ENCODE data around the gene SYTL3.
"Not testable (repeated sequence)": the region's sequence is repeated elsewhere in the genome, so short reads cannot be mapped to it uniquely, and the experiment has no call there.

The SYTL3 gene

GRCh38 chr6:158649289-158650143 lies at the start of gene SYTL3:
SYTL3 (plus strand) TSS chr6:158650054; CDS start chr6:158663269, 13,215 bp downstream.
- Histone ChIP-seq H3K4me3 (ENCODE audit: low read length) (no peak within 1 kb of the TSS), H3K9me3 (ENCODE audit: control insufficient read depth, low read depth, low read length) (no peaks in the 10 kb centered on the region), H3K9ac (ENCODE audit: low read length) (no peak within 1 kb of the TSS), H3K36me3 (ENCODE audit: control insufficient read depth, low read depth, low read length) (no peaks in the 10 kb centered on the region), H3K27me3 (ENCODE audit: control insufficient read depth, insufficient read depth, low read length) (peaks cover 13% of the 10 kb centered on the region), H3K27ac (ENCODE audit: low read length) (no peak within 1 kb of the TSS), H3K4me1 (ENCODE audit: control insufficient read depth, low read depth, low read length) (no peaks in the 10 kb centered on the region)

GRCh38 chr6:158603261-158604047 lies 46.4 kb upstream of the SYTL3 start:
- Histone ChIP-seq H3K36me3 (ENCODE audit: control insufficient read depth, low read depth, low read length) (peaks cover 17% of the 10 kb centered on the region), H3K4me3 (ENCODE audit: low read length) (no peak overlapping the region), H3K27ac (ENCODE audit: low read length) (no peak overlapping the region), H3K9me3 (ENCODE audit: control insufficient read depth, low read depth, low read length) (no peaks in the 10 kb centered on the region), H3K27me3 (ENCODE audit: control insufficient read depth, insufficient read depth, low read length) (no peaks in the 10 kb centered on the region), H3K4me1 (ENCODE audit: control insufficient read depth, low read depth, low read length) (no peaks in the 10 kb centered on the region), H3K9ac (ENCODE audit: low read length) (no peak overlapping the region)

GRCh38 chr6:158604048-158604406 lies 45.8 kb upstream of the SYTL3 start:
- H3K4me3 ChIP-seq (ENCODE audit: low read length): no peak overlapping the region
- peaks cover 23% of the 10 kb centered on the region for H3K36me3 ChIP-seq (ENCODE audit: control insufficient read depth, low read depth, low read length)
- no peak overlapping the region for H3K27ac ChIP-seq (ENCODE audit: low read length)
- no peaks in the 10 kb centered on the region for H3K27me3 ChIP-seq (ENCODE audit: control insufficient read depth, insufficient read depth, low read length)
- H3K4me1 ChIP-seq (ENCODE audit: control insufficient read depth, low read depth, low read length): no peaks in the 10 kb centered on the region
- H3K9ac ChIP-seq (ENCODE audit: low read length): no peak overlapping the region
- no peaks in the 10 kb centered on the region for H3K9me3 ChIP-seq (ENCODE audit: control insufficient read depth, low read depth, low read length)

GRCh38 chr6:158605266-158605878 lies 44.5 kb upstream of the SYTL3 start:
- Histone ChIP-seq H3K36me3 (ENCODE audit: control insufficient read depth, low read depth, low read length) (peaks cover 36% of the 10 kb centered on the region), H3K9ac (ENCODE audit: low read length) (no peak overlapping the region), H3K27ac (ENCODE audit: low read length) (no peak overlapping the region), H3K27me3 (ENCODE audit: control insufficient read depth, insufficient read depth, low read length) (no peaks in the 10 kb centered on the region), H3K4me3 (ENCODE audit: low read length) (no peak overlapping the region), H3K9me3 (ENCODE audit: control insufficient read depth, low read depth, low read length) (no peaks in the 10 kb centered on the region), H3K4me1 (ENCODE audit: control insufficient read depth, low read depth, low read length) (no peaks in the 10 kb centered on the region)

- H3K4me1 ChIP-seq (ENCODE audit: control insufficient read depth, low read depth, low read length); H3K27ac ChIP-seq (ENCODE audit: low read length); H3K9me3 ChIP-seq (ENCODE audit: control insufficient read depth, low read depth, low read length); H3K4me3 ChIP-seq (ENCODE audit: low read length); H3K9ac ChIP-seq (ENCODE audit: low read length); H3K27me3 ChIP-seq (ENCODE audit: control insufficient read depth, insufficient read depth, low read length): not testable (repeated sequence)
- H3K36me3 ChIP-seq (ENCODE audit: control insufficient read depth, low read depth, low read length): peaks cover 39% of the 10 kb centered on the region
Observed at GRCh38 chr6:158606011-158606410, 43.8 kb upstream of the SYTL3 start.

- Histone ChIP-seq H3K27ac (ENCODE audit: low read length) (no peak overlapping the region), H3K9ac (ENCODE audit: low read length) (no peak overlapping the region), H3K27me3 (ENCODE audit: control insufficient read depth, insufficient read depth, low read length) (no peaks in the 10 kb centered on the region), H3K9me3 (ENCODE audit: control insufficient read depth, low read depth, low read length) (no peaks in the 10 kb centered on the region), H3K36me3 (ENCODE audit: control insufficient read depth, low read depth, low read length) (peaks cover 39% of the 10 kb centered on the region), H3K4me3 (ENCODE audit: low read length) (no peak overlapping the region), H3K4me1 (ENCODE audit: control insufficient read depth, low read depth, low read length) (peaks cover 4% of the 10 kb centered on the region)
Observed at GRCh38 chr6:158606935-158607334, 42.9 kb upstream of the SYTL3 start.

GRCh38 chr6:158607411-158608170 lies 42.3 kb upstream of the SYTL3 start:
- Histone ChIP-seq H3K27me3 (ENCODE audit: control insufficient read depth, insufficient read depth, low read length) (no peaks in the 10 kb centered on the region), H3K9me3 (ENCODE audit: control insufficient read depth, low read depth, low read length) (no peaks in the 10 kb centered on the region), H3K4me3 (ENCODE audit: low read length) (no peak overlapping the region), H3K4me1 (ENCODE audit: control insufficient read depth, low read depth, low read length) (peaks cover 4% of the 10 kb centered on the region), H3K36me3 (ENCODE audit: control insufficient read depth, low read depth, low read length) (peaks cover 39% of the 10 kb centered on the region), H3K9ac (ENCODE audit: low read length) (no peak overlapping the region), H3K27ac (ENCODE audit: low read length) (no peak overlapping the region)

- H3K27me3 ChIP-seq (ENCODE audit: control insufficient read depth, insufficient read depth, low read length): no peaks in the 10 kb centered on the region
- peaks cover 4% of the 10 kb centered on the region for H3K4me1 ChIP-seq (ENCODE audit: control insufficient read depth, low read depth, low read length)
- no peak overlapping the region for H3K9ac ChIP-seq (ENCODE audit: low read length)
- no peak overlapping the region for H3K27ac ChIP-seq (ENCODE audit: low read length)
- H3K36me3 ChIP-seq (ENCODE audit: control insufficient read depth, low read depth, low read length): peaks cover 40% of the 10 kb centered on the region
- no peak overlapping the region for H3K4me3 ChIP-seq (ENCODE audit: low read length)
- H3K9me3 ChIP-seq (ENCODE audit: control insufficient read depth, low read depth, low read length): no peaks in the 10 kb centered on the region
Observed at GRCh38 chr6:158608221-158608620, 41.6 kb upstream of the SYTL3 start.

- Histone ChIP-seq H3K4me1 (ENCODE audit: control insufficient read depth, low read depth, low read length) (peaks cover 4% of the 10 kb centered on the region), H3K9ac (ENCODE audit: low read length) (no peak overlapping the region), H3K27me3 (ENCODE audit: control insufficient read depth, insufficient read depth, low read length) (no peaks in the 10 kb centered on the region), H3K9me3 (ENCODE audit: control insufficient read depth, low read depth, low read length) (no peaks in the 10 kb centered on the region), H3K27ac (ENCODE audit: low read length) (no peak overlapping the region), H3K4me3 (ENCODE audit: low read length) (no peak overlapping the region), H3K36me3 (ENCODE audit: control insufficient read depth, low read depth, low read length) (peaks cover 46% of the 10 kb centered on the region)
Observed at GRCh38 chr6:158609455-158610155, 40.2 kb upstream of the SYTL3 start.

- Histone ChIP-seq H3K27ac (ENCODE audit: low read length) (no peak overlapping the region), H3K9ac (ENCODE audit: low read length) (no peak overlapping the region), H3K27me3 (ENCODE audit: control insufficient read depth, insufficient read depth, low read length) (no peaks in the 10 kb centered on the region), H3K36me3 (ENCODE audit: control insufficient read depth, low read depth, low read length) (peaks cover 46% of the 10 kb centered on the region), H3K9me3 (ENCODE audit: control insufficient read depth, low read depth, low read length) (no peaks in the 10 kb centered on the region), H3K4me1 (ENCODE audit: control insufficient read depth, low read depth, low read length) (peaks cover 4% of the 10 kb centered on the region), H3K4me3 (ENCODE audit: low read length) (no peak overlapping the region)
Observed at GRCh38 chr6:158610319-158610968, 39.4 kb upstream of the SYTL3 start.
